ENCODE results near the gene UCK1.

- TF ChIP-seq CTCF (IDR thresholded peaks at IDR 0.05): no peak
- no peak for TF ChIP-seq POLR2A (IDR thresholded peaks at IDR 0.05)
These were observed 28.1 kb downstream of the UCK1 start, which contains the start of gene POMT1 for GRCh38 chr9:131502781-131503625.

Data from lower leg skin (tissue), 3 donors.